ENCODE results near the gene PPP2R1A.
A peak's percentile ranks its signal among the peaks of the same experiment; 100 is the strongest.
"Not testable (repeated sequence)": the region's sequence is repeated elsewhere in the genome, so short reads cannot be mapped to it uniquely, and the experiment has no call there.

The PPP2R1A gene

DNA sequence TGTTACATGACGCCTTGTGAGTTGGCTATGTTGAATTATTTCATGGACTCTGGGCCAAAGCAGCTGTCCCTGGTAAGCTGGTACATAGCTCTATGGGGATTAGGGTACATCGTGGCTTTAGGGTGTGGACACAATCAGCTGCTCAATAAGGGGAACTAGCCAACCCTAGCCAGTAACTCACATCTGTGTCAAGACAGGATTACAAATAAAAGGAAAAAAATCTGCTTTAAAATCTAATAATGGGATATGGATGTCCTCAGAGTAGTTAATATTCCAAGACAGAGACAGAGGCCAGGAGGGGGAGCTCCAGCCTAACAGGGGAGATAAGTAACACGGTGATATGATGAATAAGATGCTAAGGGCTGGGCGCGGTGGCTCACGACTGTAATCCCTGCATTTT lies 58.4 kb downstream of the PPP2R1A start:
- H2AFZ ChIP-seq (ENCODE audit: low read length, unreplicated experiment), result no peak overlapping the region
- H3K27ac ChIP-seq (ENCODE audit: low read depth, low read length), result no peak overlapping the region
- H3K79me2 ChIP-seq (ENCODE audit: control insufficient read depth, insufficient read depth, low read length, unreplicated experiment), result no peaks in the 10 kb centered on the region
- H3K27me3 ChIP-seq (ENCODE audit: insufficient read depth, low read length), result no peaks in the 10 kb centered on the region
- no peaks in the 10 kb centered on the region for H3K4me1 ChIP-seq (ENCODE audit: control insufficient read depth, insufficient read depth, low read length, unreplicated experiment)
- no peak overlapping the region for H3K4me3 ChIP-seq (ENCODE audit: low read depth, low read length)
- no peaks in the 10 kb centered on the region for H3K36me3 ChIP-seq (ENCODE audit: insufficient read depth, low read length)

DNA sequence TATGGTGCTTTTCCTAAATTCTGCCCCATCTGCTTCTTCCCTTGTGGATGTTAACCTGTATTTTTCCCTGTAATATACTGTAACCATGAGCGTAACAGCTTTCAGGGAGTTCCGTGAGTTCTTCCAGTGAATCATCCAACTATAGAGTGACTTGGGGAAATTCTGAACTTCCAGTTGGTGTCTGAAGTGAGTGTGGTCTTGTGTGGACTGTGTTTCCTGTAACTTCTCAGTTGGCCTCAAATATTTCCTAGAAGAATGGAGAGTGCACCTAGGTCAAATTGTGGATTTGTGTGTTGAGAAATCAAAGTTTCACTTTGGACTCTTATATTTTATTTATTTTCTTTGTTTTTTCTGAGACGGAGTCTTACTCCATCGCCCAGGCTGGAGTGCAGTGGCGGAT lies 68.6 kb downstream of the PPP2R1A start:
- no peaks in the 10 kb centered on the region for H3K79me2 ChIP-seq (ENCODE audit: control insufficient read depth, insufficient read depth, low read length, unreplicated experiment)
- no peak overlapping the region for H3K4me3 ChIP-seq (ENCODE audit: low read depth, low read length)
- H3K27me3 ChIP-seq (ENCODE audit: insufficient read depth, low read length), result no peaks in the 10 kb centered on the region; the same call in none of the 2 replicates
- no peaks in the 10 kb centered on the region for H3K36me3 ChIP-seq (ENCODE audit: insufficient read depth, low read length)
- H3K27ac ChIP-seq (ENCODE audit: low read depth, low read length), result no peak overlapping the region
- no peak overlapping the region for H2AFZ ChIP-seq (ENCODE audit: low read length, unreplicated experiment)
- H3K4me1 ChIP-seq (ENCODE audit: control insufficient read depth, insufficient read depth, low read length, unreplicated experiment), result no peaks in the 10 kb centered on the region

DNA sequence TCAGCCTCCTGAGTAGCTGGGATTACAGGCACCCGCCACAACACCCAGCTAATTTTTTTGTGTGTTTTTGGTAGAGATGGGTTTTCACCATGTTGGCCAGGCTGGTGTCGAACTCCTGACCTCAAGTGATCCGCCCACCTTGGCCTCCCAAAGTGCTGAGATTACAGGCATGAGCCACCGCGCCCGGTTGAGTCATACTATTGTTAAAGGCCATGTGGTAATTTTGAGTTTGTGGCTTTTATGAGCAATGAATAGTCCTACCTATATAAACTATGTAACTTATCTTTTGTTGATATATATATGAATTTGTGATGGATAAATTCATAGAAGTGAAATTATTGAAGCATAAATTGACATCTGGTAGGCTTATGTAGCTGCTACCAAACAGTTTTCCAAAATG lies 75.7 kb downstream of the PPP2R1A start:
- not testable (repeated sequence) for H2AFZ ChIP-seq (ENCODE audit: low read length, unreplicated experiment); H3K79me2 ChIP-seq (ENCODE audit: control insufficient read depth, insufficient read depth, low read length, unreplicated experiment); H3K36me3 ChIP-seq (ENCODE audit: insufficient read depth, low read length); H3K27ac ChIP-seq (ENCODE audit: low read depth, low read length); H3K4me3 ChIP-seq (ENCODE audit: low read depth, low read length); H3K4me1 ChIP-seq (ENCODE audit: control insufficient read depth, insufficient read depth, low read length, unreplicated experiment); H3K27me3 ChIP-seq (ENCODE audit: insufficient read depth, low read length)

DNA sequence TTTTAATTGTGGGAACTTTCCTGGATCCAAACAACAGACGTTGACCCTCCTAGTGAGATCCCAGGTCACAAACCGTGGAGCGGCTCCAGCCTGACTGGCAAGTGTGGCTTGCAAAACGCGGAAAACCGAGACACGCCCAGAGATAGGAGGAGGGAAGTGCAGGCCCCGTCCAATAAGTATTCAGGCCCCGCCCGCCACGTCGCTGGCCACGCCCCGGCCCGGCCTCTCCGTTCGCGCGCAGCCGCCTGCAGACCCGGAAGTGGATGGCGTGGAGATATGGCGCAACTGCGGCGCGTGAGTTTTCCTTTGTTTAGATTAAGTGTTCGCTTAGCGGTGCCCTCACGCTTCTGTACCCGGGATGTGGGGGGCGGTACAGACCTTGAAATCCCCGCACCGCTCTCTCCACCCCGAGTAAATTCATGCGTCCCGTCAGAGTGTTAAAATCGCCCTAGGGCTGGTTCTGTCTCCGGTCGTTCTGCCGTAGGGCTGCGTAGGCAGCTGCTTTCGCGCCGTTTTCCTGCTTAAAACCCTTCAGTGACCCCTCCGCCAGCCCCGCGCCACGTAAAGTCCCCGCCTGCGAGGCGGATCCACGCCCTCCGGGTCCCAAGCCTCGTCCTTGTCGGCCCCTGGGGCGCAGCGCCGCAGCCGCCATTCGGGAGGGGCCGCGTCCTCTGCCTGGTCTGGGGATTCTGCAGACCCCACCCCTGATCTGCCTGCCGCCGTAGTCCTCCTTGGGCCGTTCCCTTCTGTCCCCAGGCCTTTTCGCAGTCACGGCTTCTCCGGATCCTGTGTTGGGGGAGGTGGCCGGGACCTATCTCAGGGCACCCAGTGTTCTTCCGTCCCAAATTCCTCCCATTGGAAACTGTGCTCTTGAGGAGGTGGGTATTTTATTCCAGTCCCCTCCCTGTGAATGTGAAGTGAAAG lies 79.7 kb downstream of the PPP2R1A start, which contains the start of gene ZNF766:
ZNF766 (plus strand) TSS at position 250 of the 924 bp plus-strand sequence; CDS start at position 277, 27 bp downstream.
- peak within 1 kb of the TSS; percentile 95 for H3K27ac ChIP-seq (ENCODE audit: low read depth, low read length)
- H3K4me1 ChIP-seq (ENCODE audit: control insufficient read depth, insufficient read depth, low read length, unreplicated experiment), result no peaks in the 10 kb centered on the region
- H2AFZ ChIP-seq (ENCODE audit: low read length, unreplicated experiment), result peak within 1 kb of the TSS; percentile 75
- H3K36me3 ChIP-seq (ENCODE audit: insufficient read depth, low read length), result peaks cover 13% of the 10 kb centered on the region
- peak within 1 kb of the TSS; percentile 98 for H3K4me3 ChIP-seq (ENCODE audit: low read depth, low read length)
- H3K79me2 ChIP-seq (ENCODE audit: control insufficient read depth, insufficient read depth, low read length, unreplicated experiment), result peaks cover 41% of the 10 kb centered on the region
- H3K27me3 ChIP-seq (ENCODE audit: insufficient read depth, low read length), result no peaks in the 10 kb centered on the region

DNA sequence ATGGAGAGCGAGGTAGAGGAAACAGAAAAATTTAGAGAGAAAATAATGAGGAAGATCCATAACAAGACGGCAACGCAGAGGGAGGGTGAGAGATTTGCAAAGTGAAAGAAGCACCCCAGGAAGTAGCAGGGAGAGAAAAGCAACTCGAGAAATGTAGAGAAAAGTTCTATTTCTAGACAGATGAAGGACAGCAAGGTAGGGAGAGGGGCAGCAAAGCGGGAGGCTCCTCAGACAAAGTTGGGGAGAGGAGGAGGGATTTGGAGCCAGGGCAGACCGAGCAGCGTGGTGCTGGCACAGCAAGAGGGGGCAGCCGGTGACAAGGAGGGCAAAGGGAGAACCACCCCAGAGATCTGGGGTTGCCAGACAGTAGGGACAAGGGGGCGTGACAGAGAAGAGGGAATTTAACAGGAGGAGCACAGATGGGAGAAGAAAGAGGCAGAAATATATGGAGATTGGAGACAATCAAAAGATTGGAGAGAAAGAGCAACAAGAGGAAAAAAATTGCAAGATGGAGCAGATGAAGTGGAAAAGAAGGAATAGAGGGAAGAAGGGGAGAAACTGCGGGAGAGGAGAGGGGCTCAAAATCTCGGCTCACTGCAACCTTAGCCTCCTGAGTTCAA lies 80.5 kb downstream of the PPP2R1A start:
- Histone ChIP-seq H3K27ac (ENCODE audit: low read depth, low read length) (peak overlapping the region; percentile 95), H3K36me3 (ENCODE audit: insufficient read depth, low read length) (peaks cover 13% of the 10 kb centered on the region), H3K27me3 (ENCODE audit: insufficient read depth, low read length) (no peaks in the 10 kb centered on the region), H3K4me1 (ENCODE audit: control insufficient read depth, insufficient read depth, low read length, unreplicated experiment) (no peaks in the 10 kb centered on the region), H2AFZ (ENCODE audit: low read length, unreplicated experiment) (peak overlapping the region; percentile 75), H3K4me3 (ENCODE audit: low read depth, low read length) (peak overlapping the region; percentile 98), H3K79me2 (ENCODE audit: control insufficient read depth, insufficient read depth, low read length, unreplicated experiment) (peaks cover 44% of the 10 kb centered on the region)

DNA sequence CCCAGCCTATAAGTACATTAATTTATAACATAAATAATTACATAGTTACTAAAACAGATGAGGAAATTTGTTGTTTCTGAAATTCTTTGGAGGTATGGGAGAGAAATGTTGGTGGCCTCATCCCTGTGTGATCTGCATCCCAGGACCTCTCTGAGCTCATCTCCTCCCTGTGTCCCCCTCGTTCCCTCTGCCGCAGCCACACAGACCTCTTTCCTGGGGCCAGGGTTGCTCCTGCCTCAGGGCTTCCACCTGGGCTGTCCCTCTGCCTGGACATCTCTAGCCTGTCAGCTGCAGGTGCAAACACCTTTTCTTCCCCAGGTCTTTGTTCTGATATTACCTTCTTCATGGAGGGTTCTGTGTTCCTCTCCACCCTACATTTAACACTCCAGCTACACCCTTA lies 83.4 kb downstream of the PPP2R1A start:
- H3K4me1 ChIP-seq (ENCODE audit: control insufficient read depth, insufficient read depth, low read length, unreplicated experiment), result no peaks in the 10 kb centered on the region
- H3K4me3 ChIP-seq (ENCODE audit: low read depth, low read length), result no peak overlapping the region
- peaks cover 59% of the 10 kb centered on the region for H3K79me2 ChIP-seq (ENCODE audit: control insufficient read depth, insufficient read depth, low read length, unreplicated experiment)
- no peaks in the 10 kb centered on the region for H3K27me3 ChIP-seq (ENCODE audit: insufficient read depth, low read length)
- H3K27ac ChIP-seq (ENCODE audit: low read depth, low read length), result no peak overlapping the region
- no peak overlapping the region for H2AFZ ChIP-seq (ENCODE audit: low read length, unreplicated experiment)
- peaks cover 15% of the 10 kb centered on the region for H3K36me3 ChIP-seq (ENCODE audit: insufficient read depth, low read length)

DNA sequence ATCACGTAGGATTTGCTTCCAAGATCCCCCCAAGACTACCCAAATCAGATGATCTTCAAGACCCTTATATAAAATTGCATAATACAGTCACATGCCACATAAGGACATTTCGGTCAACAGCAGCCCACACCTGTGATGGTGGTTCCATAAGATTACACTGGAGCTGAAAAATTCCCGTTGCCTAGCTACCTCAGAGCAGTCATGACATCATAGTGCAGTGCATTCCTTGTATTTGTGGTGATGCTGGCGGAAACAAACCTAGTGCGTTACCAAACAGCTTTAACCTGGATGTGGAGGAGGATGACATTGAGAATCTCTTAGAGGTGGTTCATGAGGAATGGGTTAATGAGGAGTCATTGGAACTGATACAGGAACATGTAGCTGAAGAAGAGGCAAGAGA lies 84.3 kb downstream of the PPP2R1A start:
- H3K27ac ChIP-seq (ENCODE audit: low read depth, low read length), result no peak overlapping the region
- peaks cover 15% of the 10 kb centered on the region for H3K36me3 ChIP-seq (ENCODE audit: insufficient read depth, low read length)
- no peaks in the 10 kb centered on the region for H3K4me1 ChIP-seq (ENCODE audit: control insufficient read depth, insufficient read depth, low read length, unreplicated experiment)
- no peak overlapping the region for H3K4me3 ChIP-seq (ENCODE audit: low read depth, low read length)
- no peaks in the 10 kb centered on the region for H3K27me3 ChIP-seq (ENCODE audit: insufficient read depth, low read length)
- H3K79me2 ChIP-seq (ENCODE audit: control insufficient read depth, insufficient read depth, low read length, unreplicated experiment), result peaks cover 62% of the 10 kb centered on the region
- H2AFZ ChIP-seq (ENCODE audit: low read length, unreplicated experiment), result no peak overlapping the region

DNA sequence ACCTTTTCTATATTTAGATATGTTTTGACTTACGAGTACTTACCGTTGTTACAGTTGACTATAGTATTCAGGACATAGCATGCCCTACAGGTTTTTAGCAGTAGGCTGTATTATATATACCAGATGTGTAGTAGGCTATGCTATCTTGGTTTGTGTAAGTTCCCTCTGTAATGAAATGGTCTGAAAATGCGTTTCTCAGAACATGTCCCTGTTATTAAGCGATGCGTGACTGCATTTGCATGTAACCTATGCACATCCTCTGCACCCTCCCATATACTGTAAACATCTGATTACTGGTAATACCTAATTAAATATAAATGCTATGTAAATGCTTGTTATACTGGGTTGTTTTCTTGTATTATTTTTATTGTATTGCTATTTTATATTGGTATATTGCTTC lies 86.1 kb downstream of the PPP2R1A start:
- no peak overlapping the region for H3K27ac ChIP-seq (ENCODE audit: low read depth, low read length)
- H3K79me2 ChIP-seq (ENCODE audit: control insufficient read depth, insufficient read depth, low read length, unreplicated experiment), result peaks cover 54% of the 10 kb centered on the region
- H3K4me3 ChIP-seq (ENCODE audit: low read depth, low read length), result no peak overlapping the region

DNA sequence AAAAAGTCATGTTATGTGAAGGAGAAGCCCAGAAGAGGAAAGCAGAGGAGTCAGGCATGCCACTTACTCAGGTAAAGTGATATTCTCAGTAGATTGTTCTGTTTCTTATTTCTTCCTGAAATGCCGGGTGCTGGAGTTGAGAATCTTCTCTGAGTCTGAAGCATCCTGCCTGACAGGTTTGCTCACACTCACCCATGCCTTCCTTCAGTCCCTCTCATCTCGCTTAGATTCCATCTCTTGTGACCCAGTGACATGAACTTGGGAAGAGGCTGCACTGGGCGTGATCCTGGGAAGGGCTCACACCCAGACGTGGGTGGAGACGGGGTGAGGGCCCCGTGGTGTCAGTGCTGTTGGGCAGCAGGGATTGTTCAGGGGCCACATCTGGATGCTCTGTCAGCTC lies 87.6 kb downstream of the PPP2R1A start:
- Histone ChIP-seq H3K36me3 (ENCODE audit: insufficient read depth, low read length) (peaks cover 12% of the 10 kb centered on the region; the same call in 1 of the 2 replicates), H2AFZ (ENCODE audit: low read length, unreplicated experiment) (no peak overlapping the region), H3K4me3 (ENCODE audit: low read depth, low read length) (no peak overlapping the region), H3K79me2 (ENCODE audit: control insufficient read depth, insufficient read depth, low read length, unreplicated experiment) (peaks cover 46% of the 10 kb centered on the region), H3K27ac (ENCODE audit: low read depth, low read length) (no peak overlapping the region), H3K27me3 (ENCODE audit: insufficient read depth, low read length) (no peaks in the 10 kb centered on the region), H3K4me1 (ENCODE audit: control insufficient read depth, insufficient read depth, low read length, unreplicated experiment) (no peaks in the 10 kb centered on the region)

More for the DNA sequence above, 86.1 kb downstream of the PPP2R1A start:
- Histone ChIP-seq H3K36me3 (ENCODE audit: insufficient read depth, low read length) (peaks cover 15% of the 10 kb centered on the region), H3K4me1 (ENCODE audit: control insufficient read depth, insufficient read depth, low read length, unreplicated experiment) (no peaks in the 10 kb centered on the region), H2AFZ (ENCODE audit: low read length, unreplicated experiment) (no peak overlapping the region), H3K27me3 (ENCODE audit: insufficient read depth, low read length) (no peaks in the 10 kb centered on the region)

All from ACC112 (cell line).